OCI-LY3 (cell line): ENCODE measurements around the gene SHC2.

Experiments
- EZH2phosphoT487 ChIP-seq: fragments of 200-600 bp; shearing (Covaris generic); IDR thresholded peaks from 2 replicates; pipeline ENCODE4 v1.6.1; 2018; ENCODE audit warnings: antibody characterized with exemption, mixed run types, low read depth
- TF ChIP-seq, protein P1 (sequence below): fragments of 200-600, 300-600 bp; sonication (generic); IDR thresholded peaks from 2 replicates; pipeline ENCODE4 v1.5.1; 2014; ENCODE audit warnings: antibody characterized with exemption, low read length, low read depth

DNA sequence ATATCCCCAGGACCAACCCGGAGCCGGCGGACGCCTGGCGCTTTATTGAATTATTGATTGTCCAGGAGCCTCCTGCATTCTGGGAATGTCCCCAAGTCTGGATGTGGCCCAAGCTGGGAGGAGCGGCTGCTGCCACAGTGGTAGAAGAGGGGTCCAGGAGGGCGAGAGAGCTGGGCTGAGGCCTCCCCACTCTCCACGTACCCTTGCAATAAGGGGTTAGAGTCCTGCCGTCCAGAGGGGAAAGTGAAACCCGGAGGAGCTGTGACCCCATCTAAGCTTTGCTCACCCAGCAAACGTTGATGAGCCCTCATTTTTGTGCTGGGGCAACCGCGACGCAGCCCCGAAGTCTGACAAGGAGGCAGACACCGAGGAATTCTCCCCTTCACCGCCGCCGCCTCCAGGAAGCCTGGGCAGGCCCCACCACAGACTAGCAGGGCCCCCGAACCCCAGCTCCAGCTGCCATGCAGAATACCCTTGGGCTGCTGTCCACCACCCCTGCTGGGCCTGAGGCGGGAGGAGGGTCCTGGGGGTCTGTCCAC is 50.5 kb downstream of the SHC2 start:
- TF ChIP-seq, protein P1, sequence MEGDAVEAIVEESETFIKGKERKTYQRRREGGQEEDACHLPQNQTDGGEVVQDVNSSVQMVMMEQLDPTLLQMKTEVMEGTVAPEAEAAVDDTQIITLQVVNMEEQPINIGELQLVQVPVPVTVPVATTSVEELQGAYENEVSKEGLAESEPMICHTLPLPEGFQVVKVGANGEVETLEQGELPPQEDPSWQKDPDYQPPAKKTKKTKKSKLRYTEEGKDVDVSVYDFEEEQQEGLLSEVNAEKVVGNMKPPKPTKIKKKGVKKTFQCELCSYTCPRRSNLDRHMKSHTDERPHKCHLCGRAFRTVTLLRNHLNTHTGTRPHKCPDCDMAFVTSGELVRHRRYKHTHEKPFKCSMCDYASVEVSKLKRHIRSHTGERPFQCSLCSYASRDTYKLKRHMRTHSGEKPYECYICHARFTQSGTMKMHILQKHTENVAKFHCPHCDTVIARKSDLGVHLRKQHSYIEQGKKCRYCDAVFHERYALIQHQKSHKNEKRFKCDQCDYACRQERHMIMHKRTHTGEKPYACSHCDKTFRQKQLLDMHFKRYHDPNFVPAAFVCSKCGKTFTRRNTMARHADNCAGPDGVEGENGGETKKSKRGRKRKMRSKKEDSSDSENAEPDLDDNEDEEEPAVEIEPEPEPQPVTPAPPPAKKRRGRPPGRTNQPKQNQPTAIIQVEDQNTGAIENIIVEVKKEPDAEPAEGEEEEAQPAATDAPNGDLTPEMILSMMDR, result no peak
- TF ChIP-seq EZH2phosphoT487, result no peak
